Measurements from ENCODE around the gene GFER. TPM values are rescaled to one million over a fixed set of nuclear protein-coding genes. Genes with fewer than 3 reads are reported as not detected.
"Not testable (repeated sequence)": the region's sequence is repeated elsewhere in the genome, so short reads cannot be mapped to it uniquely, and the experiment has no call there.

GFER gene
- total and polyA plus RNA-seq, 4 donors: 11.3 to 44.2 (median 22.9) TPM

DNA sequence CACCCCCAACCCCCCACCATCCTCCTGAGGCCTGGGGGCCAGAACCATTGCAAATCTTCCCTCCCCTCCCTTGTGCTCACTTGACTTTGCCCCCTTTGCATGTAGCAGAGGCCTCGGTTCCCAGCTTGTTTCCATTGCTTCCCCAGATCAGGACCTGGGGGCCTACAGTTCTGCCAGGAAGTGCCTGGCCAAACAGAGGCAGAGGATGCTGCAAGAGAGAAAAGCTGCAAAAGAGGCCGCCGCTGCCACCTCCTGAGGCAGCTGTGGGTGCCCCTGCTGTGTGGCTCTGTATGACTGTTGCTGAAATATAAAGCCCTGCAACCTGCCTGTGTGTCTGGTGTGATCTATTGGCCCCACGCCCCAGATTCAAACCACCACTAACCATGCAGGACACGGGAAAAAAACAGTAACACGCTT, 22.3 kb upstream of the GFER start:
- H3K27ac ChIP-seq (ENCODE audit: low read depth in 1 of 2, low read length in 2 of 2): no peak overlapping the region
- intact Hi-C loops (cut with DNase I): no loop called here
- WGBS, 2 donors: 60 to 66% methylated on average over 6 of the region's 6 CpGs
- ATAC-seq (ENCODE audit: low FRiP score): no peak
- H3K36me3 ChIP-seq (ENCODE audit: control insufficient read depth in 1 of 2, insufficient read depth in 2 of 2, low read length in 1 of 2): peaks cover 0 to 4% of the 10 kb centered on the region in 2 donors
- H3K4me1 ChIP-seq (ENCODE audit: control insufficient read depth in 1 of 2, insufficient read depth in 2 of 2, low read length in 2 of 2): no peaks in the 10 kb centered on the region
- H3K27me3 ChIP-seq (ENCODE audit: control insufficient read depth in 1 of 2, insufficient read depth in 2 of 2, low read length in 1 of 2): peaks cover 0 to 2% of the 10 kb centered on the region in 2 donors
- no peaks in the 10 kb centered on the region for H3K9me3 ChIP-seq (ENCODE audit: control insufficient read depth, low read length)
- DNase-seq: no peak
- no peak overlapping the region for H3K4me3 ChIP-seq (ENCODE audit: low read length in 2 of 2)

DNA sequence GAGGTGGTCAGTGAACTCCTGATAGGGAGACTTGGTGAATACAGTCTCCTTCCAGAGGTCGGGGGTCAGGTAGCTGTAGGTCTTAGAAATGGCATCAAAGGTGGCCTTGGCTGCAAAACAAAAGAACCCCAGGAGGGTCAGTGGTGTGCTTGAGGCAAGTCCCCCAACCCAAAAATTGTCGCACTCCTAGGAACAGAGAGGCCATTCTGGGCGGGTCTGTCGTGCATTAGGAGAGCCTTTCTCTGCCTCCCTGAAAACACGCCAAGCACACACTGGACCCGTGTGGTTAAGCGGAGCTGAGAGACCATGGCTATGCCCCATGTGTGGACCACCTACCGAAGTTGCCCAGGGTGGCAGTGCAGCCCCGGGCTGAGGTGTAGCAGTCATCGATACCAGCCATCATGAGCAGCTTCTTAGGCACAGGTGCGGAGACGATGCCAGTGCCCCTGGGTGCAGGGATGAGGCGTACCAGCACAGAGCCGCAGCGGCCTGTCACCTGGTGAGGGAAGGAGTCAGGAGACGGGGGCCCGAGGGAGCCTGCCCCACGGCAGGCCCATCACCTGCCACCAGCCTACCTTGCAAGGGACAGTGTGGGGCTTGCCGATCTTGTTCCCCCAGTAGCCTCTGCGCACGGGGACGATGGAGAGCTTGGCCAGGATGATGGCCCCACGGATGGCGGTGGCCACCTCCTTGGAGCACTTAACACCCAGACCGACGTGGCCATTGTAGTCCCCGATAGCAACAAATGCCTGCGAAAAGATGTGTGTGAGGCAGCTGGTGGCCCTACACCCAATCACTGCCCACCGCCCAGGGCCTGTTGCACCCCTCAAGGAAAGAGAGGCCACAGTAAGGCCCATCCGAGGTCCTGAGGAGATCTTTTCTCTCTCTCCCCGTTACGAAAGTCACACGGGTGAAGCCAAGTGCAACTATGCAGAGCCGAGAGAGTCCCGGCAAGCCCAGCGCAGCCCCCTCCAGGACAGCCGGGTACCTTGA, 21.5 kb upstream of the GFER start:
- intact Hi-C loops (cut with DNase I); H3K4me3 ChIP-seq (ENCODE audit: low read length in 2 of 2); H3K36me3 ChIP-seq (ENCODE audit: control insufficient read depth in 1 of 2, insufficient read depth in 2 of 2, low read length in 1 of 2); H3K9me3 ChIP-seq (ENCODE audit: control insufficient read depth, low read length); H3K27ac ChIP-seq (ENCODE audit: low read depth in 1 of 2, low read length in 2 of 2); ATAC-seq (ENCODE audit: low FRiP score); DNase-seq; H3K4me1 ChIP-seq (ENCODE audit: control insufficient read depth in 1 of 2, insufficient read depth in 2 of 2, low read length in 2 of 2); H3K27me3 ChIP-seq (ENCODE audit: control insufficient read depth in 1 of 2, insufficient read depth in 2 of 2, low read length in 1 of 2): not testable (repeated sequence)
- 89 to 92% methylated on average over 29 to 37 of the region's 37 CpGs for WGBS, 2 donors

DNA sequence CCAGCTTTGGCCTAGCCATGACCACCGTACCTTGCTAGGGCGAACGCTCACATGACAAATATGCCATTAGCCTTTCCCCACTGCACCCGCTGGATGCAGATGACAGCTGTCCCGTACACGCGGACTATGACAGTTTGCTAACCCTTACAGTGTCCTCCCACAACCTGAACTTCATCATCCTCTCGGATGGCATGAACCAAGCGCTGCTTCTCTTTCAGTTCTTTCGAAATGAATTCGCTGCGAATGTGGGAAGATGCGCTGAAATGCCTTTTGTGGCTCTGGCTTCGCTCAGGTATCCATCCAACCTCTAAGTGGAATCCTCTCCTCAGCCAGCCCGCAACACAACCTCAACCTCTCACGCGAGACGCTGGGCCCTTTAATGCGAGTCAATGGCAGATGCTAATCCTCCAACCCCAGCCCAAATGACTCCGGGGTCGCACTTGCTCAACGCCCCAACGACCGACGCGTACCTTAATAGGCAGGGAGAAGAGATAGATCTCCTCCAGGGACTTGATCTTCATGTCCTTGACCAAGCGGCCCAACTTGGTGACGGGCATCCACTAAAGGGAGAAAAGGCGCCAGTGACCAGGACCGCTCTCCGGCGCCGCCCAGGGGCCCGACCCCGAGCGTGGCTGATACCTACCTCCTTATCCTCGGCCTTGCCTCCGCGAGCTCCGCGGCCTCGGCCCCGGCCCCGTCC, 20.0 kb upstream of the GFER start:
- DNase-seq (no peak), ATAC-seq (ENCODE audit: low FRiP score) (peak; percentile 42)
- peak overlapping the region; percentile 61 to 78 for H3K27ac ChIP-seq (ENCODE audit: low read depth in 1 of 2, low read length in 2 of 2)

DNA sequence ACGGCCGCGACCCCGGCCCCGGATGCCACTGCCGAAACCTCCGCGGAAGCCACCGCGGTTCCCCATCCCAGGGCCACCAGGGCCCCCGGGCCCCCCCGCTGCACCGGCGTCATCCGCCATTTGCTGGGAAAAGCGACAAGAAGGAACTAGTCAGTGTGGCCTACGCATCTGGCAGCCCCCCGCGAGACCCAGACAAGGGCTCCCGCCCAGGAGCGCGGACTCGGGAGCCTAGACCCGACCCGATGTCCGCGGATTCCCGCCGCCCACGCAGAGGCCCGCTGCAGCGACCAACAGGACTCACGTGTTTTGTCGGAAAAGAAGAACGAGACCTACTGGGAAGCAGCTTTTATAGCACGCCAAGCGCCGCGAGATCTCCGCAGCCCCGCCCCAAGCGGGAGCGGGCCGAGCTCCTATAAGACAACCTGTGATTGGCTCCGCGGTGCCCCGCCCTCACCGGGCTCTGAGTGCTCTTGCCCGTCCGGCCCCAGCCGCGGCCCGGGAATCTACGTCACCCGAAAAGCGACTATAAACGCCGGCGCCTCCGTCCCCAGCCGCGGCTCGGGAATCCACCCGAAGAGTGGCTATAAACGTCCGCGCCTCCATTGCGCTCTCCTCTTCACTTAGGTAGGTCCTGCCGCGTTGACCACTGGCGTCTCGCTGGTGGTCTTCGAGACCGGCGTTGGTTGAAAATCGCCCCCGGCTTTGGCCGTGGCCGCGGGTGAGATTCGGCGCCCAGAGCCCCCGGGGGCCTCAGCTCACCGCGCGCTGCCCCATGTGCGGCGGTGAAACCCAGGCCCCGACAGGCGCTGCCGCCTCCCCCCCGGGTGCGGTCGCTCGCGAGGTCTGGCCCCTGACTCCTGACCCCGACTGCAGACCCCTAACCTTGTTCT, 19.2 kb upstream of the GFER start, which contains the start of gene RPS2:
Gene RPS2 (minus strand): TSS at position 321 of the 890 bp plus-strand sequence. CDS start 201 bp downstream, at position 120.
- peak within 1 kb of the TSS; percentile 70 to 78 for H3K4me3 ChIP-seq (ENCODE audit: low read length in 2 of 2)
- DNase-seq (peak; percentile 99 to 100), ATAC-seq (ENCODE audit: low FRiP score) (peak; percentile 97)
- peak within 1 kb of the TSS; percentile 78 to 91 for H3K27ac ChIP-seq (ENCODE audit: low read depth in 1 of 2, low read length in 2 of 2)
- H3K27me3 ChIP-seq (ENCODE audit: control insufficient read depth in 1 of 2, insufficient read depth in 2 of 2, low read length in 1 of 2): peaks cover 0 to 2% of the 10 kb centered on the region in 2 donors
- intact Hi-C loops (cut with DNase I): no loop called here
- 0 to 1% methylated on average over 81 to 97 of the region's 97 CpGs for WGBS, 2 donors
- no peaks in the 10 kb centered on the region for H3K9me3 ChIP-seq (ENCODE audit: control insufficient read depth, low read length)
- H3K4me1 ChIP-seq (ENCODE audit: control insufficient read depth in 1 of 2, insufficient read depth in 2 of 2, low read length in 2 of 2): no peaks in the 10 kb centered on the region
- H3K36me3 ChIP-seq (ENCODE audit: control insufficient read depth in 1 of 2, insufficient read depth in 2 of 2, low read length in 1 of 2): peaks cover 0 to 4% of the 10 kb centered on the region in 2 donors

More for the DNA sequence above, 20.0 kb upstream of the GFER start:
- peaks cover 0 to 2% of the 10 kb centered on the region in 2 donors for H3K27me3 ChIP-seq (ENCODE audit: control insufficient read depth in 1 of 2, insufficient read depth in 2 of 2, low read length in 1 of 2)
- H3K4me3 ChIP-seq (ENCODE audit: low read length in 2 of 2): peak overlapping the region in 1 of 2 donors; percentile 33
- no peaks in the 10 kb centered on the region for H3K4me1 ChIP-seq (ENCODE audit: control insufficient read depth in 1 of 2, insufficient read depth in 2 of 2, low read length in 2 of 2)
- WGBS, 2 donors: 20 to 22% methylated on average over 42 to 44 of the region's 44 CpGs
- H3K36me3 ChIP-seq (ENCODE audit: control insufficient read depth in 1 of 2, insufficient read depth in 2 of 2, low read length in 1 of 2): peaks cover 0 to 4% of the 10 kb centered on the region in 2 donors
- intact Hi-C loops (cut with DNase I): no loop called here
- no peaks in the 10 kb centered on the region for H3K9me3 ChIP-seq (ENCODE audit: control insufficient read depth, low read length)

DNA sequence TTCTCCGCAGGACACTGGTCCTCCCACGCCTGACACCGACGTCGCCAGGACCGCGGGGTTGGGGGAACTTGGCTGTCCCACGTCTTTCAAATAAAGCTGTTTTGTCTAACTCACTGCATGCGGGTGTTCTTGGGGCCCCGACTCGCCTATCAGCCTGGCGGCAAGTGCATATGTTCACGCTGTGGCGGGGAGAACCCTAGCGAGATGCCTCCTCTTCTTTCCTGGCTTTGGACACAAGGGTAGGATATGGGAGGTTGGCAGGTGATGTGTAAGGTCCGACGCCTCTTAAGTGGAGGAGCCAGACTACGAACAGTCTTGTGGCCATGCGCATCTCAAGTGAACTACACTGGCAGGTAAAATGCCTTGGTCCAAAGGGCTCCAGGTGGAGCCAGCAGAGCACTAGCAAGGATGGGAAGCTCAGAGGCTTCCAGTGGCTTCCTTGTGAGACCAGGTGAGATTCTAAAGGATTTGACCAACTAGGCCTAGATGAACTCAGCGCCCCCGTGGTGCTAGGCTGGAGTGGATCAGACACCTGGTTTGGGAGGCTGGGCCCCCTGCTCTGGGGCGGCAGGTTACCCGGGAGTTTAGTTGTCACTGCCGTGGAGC, 18.5 kb upstream of the GFER start:
- H3K4me3 ChIP-seq (ENCODE audit: low read length in 2 of 2): peak overlapping the region; percentile 70 to 78
- peak overlapping the region in 1 of 2 donors; percentile 91 for H3K27ac ChIP-seq (ENCODE audit: low read depth in 1 of 2, low read length in 2 of 2)
- DNase-seq (no peak), ATAC-seq (ENCODE audit: low FRiP score) (no peak)
- H3K36me3 ChIP-seq (ENCODE audit: control insufficient read depth in 1 of 2, insufficient read depth in 2 of 2, low read length in 1 of 2): peaks cover 0 to 4% of the 10 kb centered on the region in 2 donors
- 23 to 24% methylated on average over 24 of the region's 24 CpGs for WGBS, 2 donors
- no peaks in the 10 kb centered on the region for H3K9me3 ChIP-seq (ENCODE audit: control insufficient read depth, low read length)
- H3K4me1 ChIP-seq (ENCODE audit: control insufficient read depth in 1 of 2, insufficient read depth in 2 of 2, low read length in 2 of 2): no peaks in the 10 kb centered on the region
- intact Hi-C loops (cut with DNase I): no loop called here
- peaks cover 0 to 2% of the 10 kb centered on the region in 2 donors for H3K27me3 ChIP-seq (ENCODE audit: control insufficient read depth in 1 of 2, insufficient read depth in 2 of 2, low read length in 1 of 2)

DNA sequence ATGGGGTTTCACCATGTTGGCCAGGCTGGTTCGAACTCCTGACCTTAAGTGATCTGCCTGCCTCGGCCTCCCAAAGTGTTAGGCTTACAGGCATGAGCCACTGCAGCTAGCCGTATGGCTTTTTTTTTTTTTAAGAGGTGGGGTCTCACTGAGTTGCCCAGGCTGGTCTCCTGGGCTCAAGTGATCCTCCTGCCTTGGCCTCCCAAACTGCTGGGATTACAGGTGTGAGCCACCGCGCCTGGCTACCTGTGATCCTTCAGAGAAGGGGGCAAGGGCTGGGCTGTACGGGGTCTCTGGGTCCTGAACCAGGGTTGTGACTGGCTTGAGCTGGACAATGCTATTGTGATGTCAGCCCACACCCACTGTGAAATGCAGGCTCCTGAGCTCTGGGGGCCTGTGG, 17.5 kb upstream of the GFER start, which contains the start of gene RNF151:
Gene RNF151 (plus strand): TSS at position 397 of the 400 bp plus-strand sequence. CDS start 26 bp downstream, outside the sequence.
- peak within 1 kb of the TSS in 1 of 2 donors; percentile 91 for H3K27ac ChIP-seq (ENCODE audit: low read depth in 1 of 2, low read length in 2 of 2)
- WGBS, 2 donors: 96% methylated on average over 6 of the region's 6 CpGs
- intact Hi-C loops (cut with DNase I): no loop called here
- H3K36me3 ChIP-seq (ENCODE audit: control insufficient read depth in 1 of 2, insufficient read depth in 2 of 2, low read length in 1 of 2): peaks cover 0 to 4% of the 10 kb centered on the region in 2 donors
- ATAC-seq (ENCODE audit: low FRiP score) (no peak), DNase-seq (no peak)
- H3K4me3 ChIP-seq (ENCODE audit: low read length in 2 of 2): no peak within 1 kb of the TSS
- H3K9me3 ChIP-seq (ENCODE audit: control insufficient read depth, low read length): no peaks in the 10 kb centered on the region
- no peaks in the 10 kb centered on the region for H3K4me1 ChIP-seq (ENCODE audit: control insufficient read depth in 1 of 2, insufficient read depth in 2 of 2, low read length in 2 of 2)
- H3K27me3 ChIP-seq (ENCODE audit: control insufficient read depth in 1 of 2, insufficient read depth in 2 of 2, low read length in 1 of 2): peaks cover 0 to 2% of the 10 kb centered on the region in 2 donors

DNA sequence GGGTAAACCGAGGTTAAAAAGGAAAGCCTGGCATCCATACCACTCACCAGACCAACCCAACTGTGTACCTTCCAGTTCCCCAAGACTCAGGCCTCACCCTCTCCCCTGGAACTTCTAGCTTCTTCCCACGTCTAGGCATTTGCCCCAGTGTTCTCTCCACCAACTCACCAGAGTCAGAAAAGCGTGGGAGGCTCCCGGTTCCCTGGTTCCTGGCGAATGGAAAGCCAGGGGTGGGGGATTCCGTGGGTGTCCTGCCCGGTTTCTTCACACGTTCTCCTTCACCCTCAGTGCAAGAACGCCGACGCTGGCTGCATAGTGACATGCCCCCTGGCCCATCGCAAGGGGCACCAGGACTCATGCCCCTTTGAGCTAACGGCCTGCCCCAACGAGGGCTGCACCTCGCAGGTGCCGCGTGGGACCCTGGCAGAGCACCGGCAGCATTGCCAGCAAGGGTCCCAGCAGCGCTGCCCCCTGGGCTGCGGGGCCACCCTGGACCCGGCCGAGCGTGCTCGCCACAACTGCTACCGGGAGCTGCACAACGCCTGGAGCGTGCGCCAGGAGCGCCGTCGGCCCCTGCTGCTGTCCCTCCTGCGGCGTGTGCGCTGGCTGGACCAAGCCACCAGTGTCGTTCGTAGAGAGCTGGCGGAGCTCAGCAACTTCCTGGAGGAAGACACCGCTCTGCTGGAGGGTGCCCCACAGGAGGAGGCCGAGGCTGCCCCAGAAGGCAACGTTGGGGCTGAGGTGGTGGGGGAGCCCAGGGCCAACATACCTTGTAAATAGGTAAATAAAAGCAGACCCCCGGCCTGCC, 15.6 kb upstream of the GFER start:
- Histone ChIP-seq H3K27me3 (ENCODE audit: control insufficient read depth in 1 of 2, insufficient read depth in 2 of 2, low read length in 1 of 2) (peaks cover 0 to 2% of the 10 kb centered on the region in 2 donors), H3K4me1 (ENCODE audit: control insufficient read depth in 1 of 2, insufficient read depth in 2 of 2, low read length in 2 of 2) (no peaks in the 10 kb centered on the region), H3K36me3 (ENCODE audit: control insufficient read depth in 1 of 2, insufficient read depth in 2 of 2, low read length in 1 of 2) (no peaks in the 10 kb centered on the region), H3K4me3 (ENCODE audit: low read length in 2 of 2) (no peak overlapping the region), H3K27ac (ENCODE audit: low read depth in 1 of 2, low read length in 2 of 2) (no peak overlapping the region), H3K9me3 (ENCODE audit: control insufficient read depth, low read length) (no peaks in the 10 kb centered on the region)
- whole genome bisulfite sequencing, 2 donors: 87 to 89% methylated on average over 41 of the region's 41 CpGs
- intact Hi-C loops (cut with DNase I): no loop called here
- ATAC-seq (ENCODE audit: low FRiP score) (no peak), DNase-seq (no peak)

All from aorta (tissue), 5 donors.